Osteocyte (in vitro differentiated cells): ENCODE measurements around the gene BTBD18. TPM values are rescaled to one million over a fixed set of nuclear protein-coding genes. Genes with fewer than 3 reads are reported as not detected.

Experiments
- DNase-seq: peaks from one replicate; pipeline ENCODE4 v3.0.0; 2021; ENCODE audit warnings: mixed read lengths; ENCODE audit not compliant: unreplicated experiment; ENCODE audit errors: extremely low spot score
- H3K27ac Mint-ChIP-seq: one replicate; pipeline ENCODE4 v1.8.0; 2021; ENCODE audit warnings: mild to moderate bottlenecking, mixed read lengths; ENCODE audit not compliant: unreplicated experiment
- H3K27me3 Mint-ChIP-seq: one replicate; pipeline ENCODE4 v1.8.0; 2021; ENCODE audit warnings: mixed read lengths; ENCODE audit not compliant: unreplicated experiment
- H3K36me3 Mint-ChIP-seq: one replicate; pipeline ENCODE4 v1.8.0; 2021; ENCODE audit warnings: mixed read lengths; ENCODE audit not compliant: unreplicated experiment
- H3K4me1 Mint-ChIP-seq: one replicate; pipeline ENCODE4 v1.8.0; 2021; ENCODE audit warnings: mixed read lengths; ENCODE audit not compliant: unreplicated experiment
- H3K4me3 Mint-ChIP-seq: one replicate; pipeline ENCODE4 v1.8.0; 2021; ENCODE audit warnings: mild to moderate bottlenecking, moderate library complexity, mixed read lengths; ENCODE audit not compliant: unreplicated experiment
- H3K9me3 Mint-ChIP-seq: one replicate; pipeline ENCODE4 v1.8.0; 2021; ENCODE audit warnings: mixed read lengths; ENCODE audit not compliant: unreplicated experiment
- total RNA-seq: library from RNA; stranded (reverse); gene quantifications from 2 replicates; pipeline ENCODE4 v1.2.1, GENCODE V29; 2021
- TF ChIP-seq, protein P1 (sequence below): fragments of 200-600 bp; sonication (generic); IDR thresholded peaks from 2 replicates; pipeline ENCODE4 v1.5.0; 2021; ENCODE audit warnings: antibody characterized with exemption, mild to moderate bottlenecking, moderate library complexity

The BTBD18 gene
- total RNA-seq, 1 donor from 2014 or later = not detected

DNA sequence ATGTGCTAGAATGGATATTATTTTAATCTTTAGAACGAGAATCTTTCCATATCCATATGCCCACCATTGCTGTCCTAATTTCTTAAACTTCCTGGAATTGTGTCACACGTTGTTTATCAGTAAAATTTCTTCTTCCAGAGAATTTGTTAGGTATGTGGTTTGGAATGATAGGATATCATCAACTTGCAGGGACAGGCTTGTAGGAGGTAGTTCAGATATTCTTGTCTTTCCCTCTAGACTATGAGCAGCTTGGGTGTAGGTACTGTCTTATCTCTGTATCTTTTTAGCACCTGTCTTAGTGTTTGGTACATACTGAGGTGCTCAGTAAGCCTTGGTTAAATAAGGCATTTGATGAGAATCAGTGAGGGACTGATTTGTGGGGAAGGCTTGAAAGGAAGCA, 13.4 kb upstream of the BTBD18 start:
- peak overlapping the region; percentile 100 for H3K27ac Mint-ChIP-seq
- peak overlapping the region; percentile 100 for H3K4me3 Mint-ChIP-seq
- no peak for DNase-seq
- no peaks in the 10 kb centered on the region for H3K9me3 Mint-ChIP-seq
- H3K36me3 Mint-ChIP-seq = peaks cover 15% of the 10 kb centered on the region
- TF ChIP-seq, protein P1, sequence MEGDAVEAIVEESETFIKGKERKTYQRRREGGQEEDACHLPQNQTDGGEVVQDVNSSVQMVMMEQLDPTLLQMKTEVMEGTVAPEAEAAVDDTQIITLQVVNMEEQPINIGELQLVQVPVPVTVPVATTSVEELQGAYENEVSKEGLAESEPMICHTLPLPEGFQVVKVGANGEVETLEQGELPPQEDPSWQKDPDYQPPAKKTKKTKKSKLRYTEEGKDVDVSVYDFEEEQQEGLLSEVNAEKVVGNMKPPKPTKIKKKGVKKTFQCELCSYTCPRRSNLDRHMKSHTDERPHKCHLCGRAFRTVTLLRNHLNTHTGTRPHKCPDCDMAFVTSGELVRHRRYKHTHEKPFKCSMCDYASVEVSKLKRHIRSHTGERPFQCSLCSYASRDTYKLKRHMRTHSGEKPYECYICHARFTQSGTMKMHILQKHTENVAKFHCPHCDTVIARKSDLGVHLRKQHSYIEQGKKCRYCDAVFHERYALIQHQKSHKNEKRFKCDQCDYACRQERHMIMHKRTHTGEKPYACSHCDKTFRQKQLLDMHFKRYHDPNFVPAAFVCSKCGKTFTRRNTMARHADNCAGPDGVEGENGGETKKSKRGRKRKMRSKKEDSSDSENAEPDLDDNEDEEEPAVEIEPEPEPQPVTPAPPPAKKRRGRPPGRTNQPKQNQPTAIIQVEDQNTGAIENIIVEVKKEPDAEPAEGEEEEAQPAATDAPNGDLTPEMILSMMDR = no peak
- no peaks in the 10 kb centered on the region for H3K27me3 Mint-ChIP-seq
- H3K4me1 Mint-ChIP-seq = peaks cover 46% of the 10 kb centered on the region

DNA sequence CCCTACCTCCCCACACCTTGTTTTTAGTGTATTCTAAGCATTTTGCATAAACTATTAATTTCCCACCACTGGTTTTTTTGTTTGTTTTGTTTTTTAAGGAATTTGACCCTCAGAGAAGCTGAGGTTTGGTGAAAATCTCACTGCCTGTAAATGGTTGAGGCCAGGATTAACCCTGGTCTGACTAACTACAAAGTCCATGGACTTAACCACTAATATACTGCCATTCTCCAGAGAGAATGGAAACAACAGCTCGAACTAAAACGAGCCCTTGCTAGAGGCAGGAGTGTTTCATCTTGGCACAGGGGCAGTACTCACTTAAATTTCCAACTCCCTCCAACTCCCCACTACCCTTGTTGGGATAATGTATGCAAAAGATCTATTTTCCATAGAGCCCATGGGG, 12.9 kb upstream of the BTBD18 start:
- no peaks in the 10 kb centered on the region for H3K27me3 Mint-ChIP-seq
- H3K9me3 Mint-ChIP-seq = no peaks in the 10 kb centered on the region
- peak overlapping the region; percentile 100 for H3K27ac Mint-ChIP-seq
- H3K36me3 Mint-ChIP-seq = peaks cover 12% of the 10 kb centered on the region
- H3K4me1 Mint-ChIP-seq = peaks cover 43% of the 10 kb centered on the region
- H3K4me3 Mint-ChIP-seq = peak overlapping the region; percentile 100
- DNase-seq = no peak
- TF ChIP-seq, protein P1 = no peak

DNA sequence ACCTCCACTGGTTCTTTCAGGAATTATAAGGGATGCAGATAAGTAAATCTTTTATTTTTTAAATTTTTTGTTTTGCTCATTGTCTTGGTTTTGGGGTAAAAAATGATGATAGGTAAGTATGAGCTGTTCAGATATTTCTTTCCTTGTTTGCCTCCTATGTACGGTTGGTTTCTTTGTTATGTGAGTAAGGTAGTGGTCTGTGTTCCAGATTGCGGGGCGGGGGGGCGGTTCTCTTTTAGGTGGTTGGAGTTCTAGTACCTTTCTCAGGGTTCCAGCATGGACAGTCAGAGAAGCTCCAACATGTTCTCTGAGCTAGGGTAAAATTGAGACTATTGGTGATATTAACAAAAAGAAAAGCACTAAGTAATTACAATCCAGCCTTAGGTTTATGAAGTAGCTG, 12.4 kb upstream of the BTBD18 start:
- no peaks in the 10 kb centered on the region for H3K27me3 Mint-ChIP-seq
- H3K9me3 Mint-ChIP-seq = no peaks in the 10 kb centered on the region
- peaks cover 40% of the 10 kb centered on the region for H3K4me1 Mint-ChIP-seq
- TF ChIP-seq, protein P1 = no peak
- peak overlapping the region; percentile 100 for H3K27ac Mint-ChIP-seq
- DNase-seq = no peak
- peaks cover 9% of the 10 kb centered on the region for H3K36me3 Mint-ChIP-seq
- peak overlapping the region; percentile 100 for H3K4me3 Mint-ChIP-seq

DNA sequence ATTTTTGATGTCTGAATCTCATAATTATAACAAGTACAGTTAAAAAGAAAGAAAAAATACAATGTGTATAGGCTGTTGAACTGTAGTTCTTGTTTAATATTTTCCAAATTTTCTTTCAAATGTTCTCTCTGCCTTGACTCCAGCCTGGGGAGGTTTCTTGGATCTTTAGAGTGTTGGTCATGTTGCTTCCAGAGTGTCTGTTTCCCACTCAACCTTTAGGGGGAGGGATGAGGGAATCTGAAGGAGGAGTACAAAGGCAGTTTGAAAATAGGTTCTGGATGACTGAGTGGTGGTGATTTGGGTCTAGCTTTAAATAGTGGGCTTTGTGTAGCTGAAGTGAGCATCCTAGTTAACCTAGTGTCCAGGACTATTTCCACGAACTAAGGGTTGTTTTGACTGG, 11.9 kb upstream of the BTBD18 start:
- H3K4me1 Mint-ChIP-seq = peaks cover 40% of the 10 kb centered on the region
- no peaks in the 10 kb centered on the region for H3K27me3 Mint-ChIP-seq
- H3K4me3 Mint-ChIP-seq = peak overlapping the region; percentile 100
- H3K36me3 Mint-ChIP-seq = peaks cover 9% of the 10 kb centered on the region
- H3K27ac Mint-ChIP-seq = peak overlapping the region; percentile 100
- DNase-seq = no peak
- TF ChIP-seq, protein P1 = peak; percentile 46
- no peaks in the 10 kb centered on the region for H3K9me3 Mint-ChIP-seq

DNA sequence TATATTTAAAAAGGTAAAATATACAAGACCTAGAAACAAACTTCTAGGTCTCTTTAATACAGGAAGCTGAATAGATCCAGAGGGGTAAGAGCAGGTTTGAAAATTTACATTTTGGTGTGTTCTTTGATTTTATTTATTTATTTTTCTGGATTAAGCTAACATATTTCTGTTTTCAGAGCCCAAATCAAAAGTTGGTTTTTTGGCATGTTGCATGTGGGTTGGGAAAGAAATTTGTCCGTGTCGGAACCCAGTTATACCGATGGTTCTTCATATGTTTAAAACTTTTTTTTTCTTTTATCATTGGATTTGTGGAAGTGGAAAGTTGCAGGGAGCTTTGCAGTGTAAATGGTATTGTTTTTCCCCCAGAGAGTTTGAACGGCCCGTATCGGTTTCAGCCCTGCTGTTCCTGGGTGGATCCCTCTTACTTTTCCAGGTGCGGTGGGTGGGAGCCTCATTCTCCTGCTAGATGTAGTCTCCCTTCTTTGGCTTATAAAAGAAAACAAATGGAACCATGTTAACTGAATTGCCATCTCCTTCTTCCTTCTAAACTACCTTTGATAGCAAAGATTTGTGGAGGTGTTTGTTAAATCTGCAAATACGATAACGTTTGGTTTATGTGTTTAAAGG, 10.7 kb upstream of the BTBD18 start:
- Mint-ChIP-seq H3K4me1 (peaks cover 37% of the 10 kb centered on the region), H3K36me3 (peaks cover 7% of the 10 kb centered on the region), H3K9me3 (no peaks in the 10 kb centered on the region), H3K4me3 (peak overlapping the region; percentile 100), H3K27me3 (no peaks in the 10 kb centered on the region), H3K27ac (peak overlapping the region; percentile 100)
- DNase-seq = no peak
- TF ChIP-seq, protein P1 = no peak
